Prostate gland (tissue), 2 donors: Measurements from ENCODE around the gene ZNF548. TPM values are rescaled to one million over a fixed set of nuclear protein-coding genes. Genes with fewer than 3 reads are reported as not detected.

Experiments
- DNase-seq: peaks from one replicate; pipeline ENCODE4 v3.0.0-alpha.2; 2019; ENCODE audit warnings: low spot score
- H3K27ac ChIP-seq, 2 donors: fragments of 200-600 bp; sonication (generic); 2 replicates each; pipeline ENCODE4 v1.5.1; 2017 to 2019
- H3K27me3 ChIP-seq: fragments of 200-600 bp; sonication (generic); replicated peaks from 2 replicates; pipeline ENCODE4 v1.5.1; 2019; ENCODE audit not compliant: insufficient read depth
- H3K36me3 ChIP-seq, 2 donors: fragments of 200-600 bp; sonication (generic); 1 replicate in 1 of 2; 2 replicates in 1 of 2; pipeline versions ENCODE4 v1.5.1 to v1.8.1; 2017 to 2019
- H3K4me1 ChIP-seq: fragments of 200-600 bp; sonication (generic); replicated peaks from 2 replicates; pipeline ENCODE4 v1.5.1; 2019
- H3K4me3 ChIP-seq, 2 donors: fragments of 200-600 bp; sonication (generic); 2 replicates each; pipeline ENCODE4 v1.5.1; 2017 to 2019
- H3K9me3 ChIP-seq: fragments of 200-600 bp; sonication (generic); 2 replicates; pipeline ENCODE4 v1.5.1; 2017
- POLR2A ChIP-seq: fragments of 450-650 bp; IDR thresholded peaks from one replicate; pipeline ENCODE4 v1.6.1; 2016; ENCODE audit warnings: antibody characterized with exemption, mild to moderate bottlenecking
- POLR2AphosphoS5 ChIP-seq: sonication (generic); formaldehyde crosslinking; IDR thresholded peaks from one replicate; pipeline ENCODE4 v1.6.1; 2017; ENCODE audit warnings: antibody characterized with exemption
- WGBS: methylation state at CpG from one replicate; pipeline ENCODE4 v1.1.5; 2018; 5-methylcytosine and 5-hydroxymethylcytosine counted together
- intact Hi-C: fragments of 100-400 bp; cut with DNase I; formaldehyde crosslinking; loops from one replicate; pipeline ENCODE4 v1.14.2; 2022
- total RNA-seq, 2 donors: library from RNA; depleted of rRNA; stranded (reverse); fragments of >200 nt; gene quantifications; one replicate each; pipeline ENCODE4 v1.1.0, GENCODE V29; 2016
- TF ChIP-seq, protein P1 (sequence below), 4 experiments: fragments of 200-600 bp in 2 of 4; fragments of 450-650 bp in 2 of 4; sonication (generic) in 2 of 4; IDR thresholded peaks; 1 replicate in 3 of 4; 2 replicates in 1 of 4; pipeline ENCODE4 v1.5.1; 2016 to 2019; ENCODE audit warnings: antibody characterized with exemption in 4 of 4, mild to moderate bottlenecking in 2 of 4, moderate library complexity in 2 of 4

The ZNF548 gene
- total RNA-seq, 2 donors from 2014 or later = 20.4 to 27.4 TPM

DNA sequence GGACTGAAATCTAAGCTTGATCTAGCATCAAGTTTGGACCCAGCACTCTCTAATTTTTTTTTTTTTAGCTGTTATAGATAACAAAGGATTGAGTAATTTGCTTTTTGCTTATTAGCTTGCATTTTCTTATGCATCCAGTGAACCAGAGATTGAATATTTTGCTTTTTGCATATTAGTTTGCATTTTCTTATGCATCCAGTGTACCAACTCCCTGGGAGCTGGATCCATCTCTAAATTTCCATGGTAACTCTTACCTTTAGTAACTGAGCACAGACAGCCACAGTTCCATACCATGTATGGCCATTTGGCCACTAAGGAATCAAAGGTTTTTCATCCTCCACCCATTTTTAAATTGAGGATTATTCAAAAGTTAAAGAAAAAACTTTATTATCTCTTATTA lies 8.7 kb upstream of the ZNF548 start:
- Histone ChIP-seq H3K4me3 (no peak overlapping the region), H3K36me3 (peaks cover 10 to 13% of the 10 kb centered on the region in 2 donors), H3K9me3 (no peaks in the 10 kb centered on the region), H3K27me3 (no peaks in the 10 kb centered on the region), H3K4me1 (no peaks in the 10 kb centered on the region), H3K27ac (no peak overlapping the region)
- no peak for DNase-seq
- intact Hi-C loops = no loop called here
- no peak for TF ChIP-seq POLR2AphosphoS5
- TF ChIP-seq, protein P1, sequence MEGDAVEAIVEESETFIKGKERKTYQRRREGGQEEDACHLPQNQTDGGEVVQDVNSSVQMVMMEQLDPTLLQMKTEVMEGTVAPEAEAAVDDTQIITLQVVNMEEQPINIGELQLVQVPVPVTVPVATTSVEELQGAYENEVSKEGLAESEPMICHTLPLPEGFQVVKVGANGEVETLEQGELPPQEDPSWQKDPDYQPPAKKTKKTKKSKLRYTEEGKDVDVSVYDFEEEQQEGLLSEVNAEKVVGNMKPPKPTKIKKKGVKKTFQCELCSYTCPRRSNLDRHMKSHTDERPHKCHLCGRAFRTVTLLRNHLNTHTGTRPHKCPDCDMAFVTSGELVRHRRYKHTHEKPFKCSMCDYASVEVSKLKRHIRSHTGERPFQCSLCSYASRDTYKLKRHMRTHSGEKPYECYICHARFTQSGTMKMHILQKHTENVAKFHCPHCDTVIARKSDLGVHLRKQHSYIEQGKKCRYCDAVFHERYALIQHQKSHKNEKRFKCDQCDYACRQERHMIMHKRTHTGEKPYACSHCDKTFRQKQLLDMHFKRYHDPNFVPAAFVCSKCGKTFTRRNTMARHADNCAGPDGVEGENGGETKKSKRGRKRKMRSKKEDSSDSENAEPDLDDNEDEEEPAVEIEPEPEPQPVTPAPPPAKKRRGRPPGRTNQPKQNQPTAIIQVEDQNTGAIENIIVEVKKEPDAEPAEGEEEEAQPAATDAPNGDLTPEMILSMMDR (IDR thresholded peaks at IDR 0.05) = no peak
- no peak for TF ChIP-seq POLR2A

DNA sequence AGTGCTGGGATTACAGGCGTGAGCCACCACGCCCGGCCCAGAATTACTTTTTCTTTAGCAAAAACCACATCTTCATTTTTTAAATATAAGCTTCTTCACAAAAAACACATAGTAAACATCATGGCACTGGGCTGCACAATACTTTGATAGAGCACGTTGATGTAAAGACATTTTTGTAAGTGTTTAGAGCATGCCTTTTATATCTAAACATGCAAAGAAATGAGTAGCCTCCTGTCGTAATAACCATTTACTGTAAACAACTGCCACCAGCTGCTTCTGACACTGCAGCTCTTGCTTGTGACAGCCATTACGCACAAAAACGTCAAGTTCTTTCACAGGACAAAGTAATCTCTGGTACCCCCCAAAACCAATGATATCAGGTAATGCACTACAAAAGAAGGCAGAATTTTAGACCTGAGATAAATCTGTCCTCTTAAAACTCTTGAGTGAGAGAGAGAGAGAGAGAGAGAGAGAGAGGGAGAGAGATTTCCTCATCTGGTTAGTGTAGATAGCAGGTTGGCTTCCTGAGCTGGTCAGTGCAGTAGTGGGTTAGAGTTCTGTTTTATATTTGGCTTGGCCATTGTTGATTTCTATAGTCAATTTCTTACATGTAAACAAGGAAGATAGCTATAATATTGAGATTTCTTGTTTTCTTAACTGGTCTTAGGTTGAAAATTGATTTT lies 6.7 kb upstream of the ZNF548 start:
- TF ChIP-seq, protein P1 (IDR thresholded peaks at IDR 0.05) = no peak
- TF ChIP-seq POLR2AphosphoS5 = no peak
- no peak for TF ChIP-seq POLR2A
- no peaks in the 10 kb centered on the region for H3K27me3 ChIP-seq
- 83% methylated on average over 7 of the region's 7 CpGs for WGBS
- H3K9me3 ChIP-seq = no peaks in the 10 kb centered on the region
- peaks cover under 1 to 2% of the 10 kb centered on the region in 2 donors for H3K36me3 ChIP-seq
- H3K4me3 ChIP-seq = no peak overlapping the region
- no peak overlapping the region for H3K27ac ChIP-seq
- DNase-seq = no peak
- H3K4me1 ChIP-seq = no peaks in the 10 kb centered on the region
- intact Hi-C loops = no loop called here

DNA sequence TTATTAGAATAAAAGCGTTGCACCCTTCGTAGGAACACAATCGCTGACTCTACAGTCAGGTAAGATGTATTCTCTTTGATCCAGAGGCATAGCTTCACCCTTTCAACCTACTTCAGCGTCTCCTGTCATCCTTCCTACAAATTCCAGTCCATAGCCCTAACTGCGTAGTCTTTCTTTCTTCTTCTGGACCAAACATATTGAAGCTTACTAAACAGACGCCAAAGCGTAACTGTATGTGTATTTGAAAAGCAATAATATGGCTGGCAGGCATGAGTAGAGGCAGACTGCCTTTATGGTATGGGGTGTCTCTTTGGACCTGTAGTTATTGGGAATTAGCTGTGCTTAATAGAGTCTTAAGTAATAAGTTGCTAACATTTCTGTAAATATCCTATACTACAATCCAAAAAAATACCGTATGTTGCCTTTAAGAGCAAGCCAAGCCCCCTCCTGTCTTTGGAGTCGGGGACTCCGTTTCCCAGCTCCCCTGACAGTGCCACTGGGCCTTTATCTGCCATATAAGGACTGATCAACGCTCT lies 392 bp upstream of the ZNF548 start:
- no peak for DNase-seq
- WGBS = 57% methylated on average over 11 of the region's 11 CpGs
- peak overlapping the region; percentile 62 to 75 for H3K4me3 ChIP-seq
- intact Hi-C loops = no loop called here
- H3K9me3 ChIP-seq = no peaks in the 10 kb centered on the region
- H3K4me1 ChIP-seq = no peaks in the 10 kb centered on the region
- TF ChIP-seq POLR2AphosphoS5 (no peak), POLR2A (no peak)
- TF ChIP-seq, protein P1 (IDR thresholded peaks at IDR 0.05) = no peak
- H3K36me3 ChIP-seq = no peaks in the 10 kb centered on the region
- H3K27me3 ChIP-seq = no peaks in the 10 kb centered on the region
- H3K27ac ChIP-seq = peak overlapping the region; percentile 86 to 91

DNA sequence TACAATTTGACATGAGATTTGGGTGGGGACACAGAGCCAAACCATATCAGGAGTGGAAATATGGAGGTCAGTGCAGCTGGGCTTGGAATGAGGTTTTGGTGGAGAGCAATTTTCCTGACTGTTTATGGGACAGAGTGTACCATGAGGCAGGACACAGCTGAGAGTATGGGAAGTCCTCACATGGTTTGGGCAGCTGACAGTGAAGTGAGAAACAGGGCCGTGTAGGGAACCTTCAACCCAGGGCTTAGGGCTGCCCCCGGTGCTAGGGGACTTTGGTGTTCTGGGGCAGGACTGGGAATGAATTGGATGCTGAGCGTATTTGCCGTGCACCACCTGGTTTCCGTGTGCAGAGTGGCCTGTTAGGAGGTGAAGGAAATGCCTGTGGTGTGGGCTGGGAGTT lies 6.1 kb downstream of the ZNF548 start:
- Histone ChIP-seq H3K36me3 (peaks cover 11 to 14% of the 10 kb centered on the region in 2 donors), H3K4me1 (no peaks in the 10 kb centered on the region), H3K27ac (no peak overlapping the region), H3K4me3 (no peak overlapping the region), H3K9me3 (no peaks in the 10 kb centered on the region), H3K27me3 (no peaks in the 10 kb centered on the region)
- DNase-seq = no peak
- TF ChIP-seq POLR2A = no peak
- no peak for TF ChIP-seq POLR2AphosphoS5
- WGBS = 77% methylated on average over 5 of the region's 5 CpGs
- intact Hi-C loops = no loop called here

DNA sequence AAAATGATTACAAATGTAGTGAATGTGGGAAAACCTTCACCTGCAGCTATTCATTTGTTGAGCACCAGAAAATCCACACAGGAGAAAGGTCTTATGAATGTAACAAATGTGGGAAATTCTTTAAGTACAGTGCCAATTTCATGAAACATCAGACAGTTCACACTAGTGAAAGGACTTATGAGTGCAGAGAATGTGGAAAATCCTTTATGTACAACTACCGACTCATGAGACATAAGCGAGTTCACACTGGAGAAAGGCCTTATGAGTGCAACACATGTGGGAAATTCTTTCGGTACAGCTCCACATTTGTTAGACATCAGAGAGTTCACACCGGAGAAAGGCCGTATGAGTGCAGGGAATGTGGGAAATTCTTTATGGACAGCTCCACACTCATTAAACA lies 9.2 kb downstream of the ZNF548 start:
- intact Hi-C loops = no loop called here
- peaks cover 11 to 14% of the 10 kb centered on the region in 2 donors for H3K36me3 ChIP-seq
- no peak for DNase-seq
- H3K27me3 ChIP-seq = no peaks in the 10 kb centered on the region
- WGBS = 94% methylated on average over 5 of the region's 5 CpGs
- no peaks in the 10 kb centered on the region for H3K9me3 ChIP-seq
- H3K27ac ChIP-seq = no peak overlapping the region
- no peak for TF ChIP-seq POLR2AphosphoS5
- TF ChIP-seq POLR2A = no peak
- TF ChIP-seq, protein P1 (IDR thresholded peaks at IDR 0.05) = no peak
- H3K4me3 ChIP-seq = no peak overlapping the region
- no peaks in the 10 kb centered on the region for H3K4me1 ChIP-seq
